Cardiac fibroblast (primary cell): ENCODE measurements around the gene CUTA.

Source experiments
- DNase-seq, 2 donors: peaks; one replicate each; pipeline versions ENCODE4 v3.0.0 to v3.0.0-alpha.2; 2010; ENCODE audit warnings: low read depth in 2 of 2
- H3K4me3 ChIP-seq, 2 donors: replicated peaks in 1 of 2; 1 replicate in 1 of 2; 2 replicates in 1 of 2; pipeline ENCODE4 v1.5.1; 2011; ENCODE audit warnings: low read depth in 2 of 2, low read length in 2 of 2, mild to moderate bottlenecking in 2 of 2, moderate library complexity in 1 of 2
- CTCF ChIP-seq: IDR thresholded peaks from one replicate; pipeline ENCODE4 v1.5.1; 2011; ENCODE audit warnings: low read depth, mild to moderate bottlenecking, low read length, inconsistent platforms

The CUTA gene

GRCh38 chr6:33424855-33425667, 7.2 kb upstream of the CUTA start:
- no peak for TF ChIP-seq CTCF
- peak overlapping the region; percentile 51 to 71 for H3K4me3 ChIP-seq
- no peak for DNase-seq

- no peak overlapping the region for H3K4me3 ChIP-seq
- TF ChIP-seq CTCF: no peak
- DNase-seq: no peak
Measured at GRCh38 chr6:33423777-33424176, 5.9 kb upstream of the CUTA start.

GRCh38 chr6:33421344-33421643, 3.4 kb upstream of the CUTA start:
- H3K4me3 ChIP-seq: no peak overlapping the region
- TF ChIP-seq CTCF: no peak
- no peak for DNase-seq

GRCh38 chr6:33420491-33421343, 2.8 kb upstream of the CUTA start:
- H3K4me3 ChIP-seq: peak overlapping the region; percentile 42 to 44
- TF ChIP-seq CTCF: no peak
- DNase-seq: peak in 1 of 2 donors; percentile 19

GRCh38 chr6:33419580-33420490, 1.9 kb upstream of the CUTA start, which contains the start of gene SYNGAP1:
SYNGAP1 (plus strand) TSS chr6:33420065; CDS start chr6:33420265, 200 bp downstream.
- DNase-seq: peak; percentile 33 to 82

More at GRCh38 chr6:33419580-33420490, 1.9 kb upstream of the CUTA start, which contains the start of gene SYNGAP1:
- no peak for TF ChIP-seq CTCF
- peak within 1 kb of the TSS; percentile 42 to 44 for H3K4me3 ChIP-seq
